ENCODE measurements around the gene CTNNA2. TPM values are rescaled to one million over a fixed set of nuclear protein-coding genes. Genes with fewer than 3 reads are reported as not detected.

CTNNA2 gene
- total and polyA plus RNA-seq, 7 donors: 0.03 to 0.36 (median 0.17) TPM; not detected in 4

GRCh38 chr2:80114812-80115211 is 602.0 kb downstream of the CTNNA2 start:
- Histone ChIP-seq H3K4me3 (no peak overlapping the region), H3K36me3 (ENCODE audit: insufficient read depth in 1 of 2, low read depth in 1 of 2) (no peaks in the 10 kb centered on the region), H3K9me3 (no peaks in the 10 kb centered on the region), H3K4me1 (no peaks in the 10 kb centered on the region), H3K27me3 (ENCODE audit: insufficient read depth in 3 of 3, low read length in 2 of 3) (no peaks in the 10 kb centered on the region), H3K27ac (no peak overlapping the region)
- TF ChIP-seq, protein P1, sequence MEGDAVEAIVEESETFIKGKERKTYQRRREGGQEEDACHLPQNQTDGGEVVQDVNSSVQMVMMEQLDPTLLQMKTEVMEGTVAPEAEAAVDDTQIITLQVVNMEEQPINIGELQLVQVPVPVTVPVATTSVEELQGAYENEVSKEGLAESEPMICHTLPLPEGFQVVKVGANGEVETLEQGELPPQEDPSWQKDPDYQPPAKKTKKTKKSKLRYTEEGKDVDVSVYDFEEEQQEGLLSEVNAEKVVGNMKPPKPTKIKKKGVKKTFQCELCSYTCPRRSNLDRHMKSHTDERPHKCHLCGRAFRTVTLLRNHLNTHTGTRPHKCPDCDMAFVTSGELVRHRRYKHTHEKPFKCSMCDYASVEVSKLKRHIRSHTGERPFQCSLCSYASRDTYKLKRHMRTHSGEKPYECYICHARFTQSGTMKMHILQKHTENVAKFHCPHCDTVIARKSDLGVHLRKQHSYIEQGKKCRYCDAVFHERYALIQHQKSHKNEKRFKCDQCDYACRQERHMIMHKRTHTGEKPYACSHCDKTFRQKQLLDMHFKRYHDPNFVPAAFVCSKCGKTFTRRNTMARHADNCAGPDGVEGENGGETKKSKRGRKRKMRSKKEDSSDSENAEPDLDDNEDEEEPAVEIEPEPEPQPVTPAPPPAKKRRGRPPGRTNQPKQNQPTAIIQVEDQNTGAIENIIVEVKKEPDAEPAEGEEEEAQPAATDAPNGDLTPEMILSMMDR (IDR thresholded peaks at IDR 0.05): no peak
- intact Hi-C loops (cut with DNase I): no loop called here
- 57 to 63% (median 58%) methylated on average over 4 of the region's 4 CpGs for WGBS, 3 donors
- ATAC-seq (no peak), DNase-seq (no peak)

DNA sequence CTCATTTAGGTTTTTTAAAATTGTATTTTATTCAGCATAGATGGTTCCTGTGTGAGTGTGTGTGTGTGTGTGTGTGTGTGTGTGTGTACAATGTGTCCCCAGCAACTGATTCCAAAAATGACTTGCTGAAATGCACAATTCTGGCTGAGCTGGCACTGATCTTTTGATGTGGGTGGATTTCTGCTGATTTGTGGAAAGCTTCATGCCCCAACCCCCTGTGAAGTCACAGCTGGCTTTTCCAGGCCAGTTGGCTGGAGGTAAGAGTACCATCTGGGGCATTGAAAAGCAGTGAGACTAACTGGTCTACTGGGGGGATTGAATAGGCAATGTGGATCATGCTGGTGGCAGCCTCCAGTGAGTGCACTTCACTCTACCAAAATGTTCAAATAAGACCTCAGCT is 604.5 kb downstream of the CTNNA2 start:
- Histone ChIP-seq H3K27me3 (ENCODE audit: insufficient read depth in 3 of 3, low read length in 2 of 3) (no peaks in the 10 kb centered on the region), H3K9me3 (no peaks in the 10 kb centered on the region), H3K36me3 (ENCODE audit: insufficient read depth in 1 of 2, low read depth in 1 of 2) (no peaks in the 10 kb centered on the region), H3K4me1 (no peaks in the 10 kb centered on the region), H3K27ac (no peak overlapping the region), H3K4me3 (no peak overlapping the region)
- ATAC-seq (no peak), DNase-seq (no peak)
- TF ChIP-seq, protein P1 (IDR thresholded peaks at IDR 0.05): no peak
- intact Hi-C loops (cut with DNase I): no loop called here

GRCh38 chr2:80120866-80121265 is 608.0 kb downstream of the CTNNA2 start:
- TF ChIP-seq, protein P1 (IDR thresholded peaks at IDR 0.05): no peak
- no peak overlapping the region for H3K27ac ChIP-seq
- no peaks in the 10 kb centered on the region for H3K36me3 ChIP-seq (ENCODE audit: insufficient read depth in 1 of 2, low read depth in 1 of 2)
- H3K4me3 ChIP-seq: no peak overlapping the region
- WGBS, 3 donors: 86 to 87% (median 87%) methylated on average over 3 of the region's 3 CpGs
- H3K9me3 ChIP-seq: no peaks in the 10 kb centered on the region
- H3K4me1 ChIP-seq: no peaks in the 10 kb centered on the region
- no peaks in the 10 kb centered on the region for H3K27me3 ChIP-seq (ENCODE audit: insufficient read depth in 3 of 3, low read length in 2 of 3)
- DNase-seq (no peak), ATAC-seq (no peak)
- intact Hi-C loops (cut with DNase I): no loop called here

GRCh38 chr2:80122675-80123074 is 609.8 kb downstream of the CTNNA2 start:
- TF ChIP-seq, protein P1 (IDR thresholded peaks at IDR 0.05): no peak

GRCh38 chr2:80126596-80127189 is 613.8 kb downstream of the CTNNA2 start:
- Histone ChIP-seq H3K9me3 (no peaks in the 10 kb centered on the region), H3K27ac (no peak overlapping the region), H3K27me3 (ENCODE audit: insufficient read depth in 3 of 3, low read length in 2 of 3) (no peaks in the 10 kb centered on the region), H3K4me1 (no peaks in the 10 kb centered on the region), H3K4me3 (no peak overlapping the region), H3K36me3 (ENCODE audit: insufficient read depth in 1 of 2, low read depth in 1 of 2) (no peaks in the 10 kb centered on the region)
- no peak for DNase-seq
- intact Hi-C loops (cut with DNase I): no loop called here
- ATAC-seq: no peak
- TF ChIP-seq, protein P1 (IDR thresholded peaks at IDR 0.05): no peak
- 38 to 67% (median 55%) methylated on average over 2 to 3 of the region's 3 CpGs for WGBS, 3 donors

More at GRCh38 chr2:80122675-80123074, 609.8 kb downstream of the CTNNA2 start:
- Histone ChIP-seq H3K4me3 (no peak overlapping the region), H3K9me3 (no peaks in the 10 kb centered on the region), H3K36me3 (ENCODE audit: insufficient read depth in 1 of 2, low read depth in 1 of 2) (no peaks in the 10 kb centered on the region), H3K27ac (no peak overlapping the region), H3K4me1 (no peaks in the 10 kb centered on the region), H3K27me3 (ENCODE audit: insufficient read depth in 3 of 3, low read length in 2 of 3) (no peaks in the 10 kb centered on the region)
- no peak for ATAC-seq
- intact Hi-C loops (cut with DNase I): no loop called here
- WGBS, 3 donors: 77 to 88% (median 86%) methylated on average over 5 of the region's 5 CpGs
- DNase-seq: no peak
